Mesodermal cell (in vitro differentiated cells): ENCODE measurements around the gene PHF20.
"Not testable (repeated sequence)": the region's sequence is repeated elsewhere in the genome, so short reads cannot be mapped to it uniquely, and the experiment has no call there.

Source experiments
- H3K27ac ChIP-seq: 2 replicates; pipeline ENCODE4 v1.7.0; 2013; ENCODE audit warnings: mild to moderate bottlenecking, low read depth, low read length, moderate library complexity; ENCODE audit not compliant: severe bottlenecking
- H3K36me3 ChIP-seq: 2 replicates; pipeline ENCODE4 v1.7.1; 2013; ENCODE audit warnings: mild to moderate bottlenecking, low read length, moderate library complexity; ENCODE audit not compliant: control insufficient read depth, insufficient read depth
- H3K4me1 ChIP-seq: one replicate; pipeline ENCODE4 v1.7.1; 2013; ENCODE audit warnings: mild to moderate bottlenecking, low read length; ENCODE audit not compliant: insufficient read depth, control insufficient read depth, poor library complexity, severe bottlenecking
- H3K4me3 ChIP-seq: 2 replicates; pipeline ENCODE4 v1.7.0; 2013; ENCODE audit warnings: low read length, control low read depth, mild to moderate bottlenecking; ENCODE audit not compliant: insufficient read depth, poor library complexity, severe bottlenecking; ENCODE audit errors: extremely low read depth
- H3K9me3 ChIP-seq: 2 replicates; pipeline ENCODE4 v1.7.1; 2013; ENCODE audit warnings: mild to moderate bottlenecking, low read length, moderate library complexity; ENCODE audit not compliant: control insufficient read depth
- WGBS, 2 experiments: methylation state at CpG; one replicate each; pipeline ENCODE4 v1.1.5; 2013; ENCODE audit warnings: missing lambda C conversion rate in 2 of 2; ENCODE audit not compliant: insufficient coverage in 2 of 2; 5-methylcytosine and 5-hydroxymethylcytosine counted together

Gene PHF20

DNA sequence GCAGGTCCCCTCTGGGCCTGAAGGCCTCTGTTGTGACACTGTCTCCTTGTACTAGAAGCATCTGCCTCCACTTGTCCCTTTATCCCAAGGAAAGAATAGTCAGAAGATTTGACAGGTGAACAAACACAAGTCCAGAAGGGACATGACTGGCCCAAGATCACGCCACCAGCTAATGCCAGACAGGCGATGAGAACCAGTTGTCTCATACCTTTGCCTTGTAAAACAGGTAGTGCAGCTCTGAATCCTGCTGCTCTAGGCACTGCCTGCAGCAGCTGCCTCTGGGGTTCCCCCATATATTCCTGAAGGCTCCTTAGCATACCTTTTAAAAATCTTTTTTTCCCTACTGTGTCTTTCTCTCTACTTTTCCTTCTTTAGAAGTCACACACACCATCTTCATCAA, 157.5 kb downstream of the PHF20 start:
- H3K4me3 ChIP-seq: no peak overlapping the region
- WGBS, 2 experiments: 98 to 100% methylated on average over 2 of the region's 2 CpGs
- H3K27ac ChIP-seq: no peak overlapping the region
- peaks cover 51% of the 10 kb centered on the region for H3K36me3 ChIP-seq
- H3K4me1 ChIP-seq: no peaks in the 10 kb centered on the region
- no peaks in the 10 kb centered on the region for H3K9me3 ChIP-seq

GRCh38 chr20:35934050-35934449, 162.2 kb downstream of the PHF20 start:
- Histone ChIP-seq H3K4me1 (no peaks in the 10 kb centered on the region), H3K27ac (no peak overlapping the region), H3K9me3 (no peaks in the 10 kb centered on the region), H3K4me3 (no peak overlapping the region), H3K36me3 (peaks cover 57% of the 10 kb centered on the region)
- WGBS, 2 experiments: 72 to 83% methylated on average over 2 of the region's 4 CpGs

DNA sequence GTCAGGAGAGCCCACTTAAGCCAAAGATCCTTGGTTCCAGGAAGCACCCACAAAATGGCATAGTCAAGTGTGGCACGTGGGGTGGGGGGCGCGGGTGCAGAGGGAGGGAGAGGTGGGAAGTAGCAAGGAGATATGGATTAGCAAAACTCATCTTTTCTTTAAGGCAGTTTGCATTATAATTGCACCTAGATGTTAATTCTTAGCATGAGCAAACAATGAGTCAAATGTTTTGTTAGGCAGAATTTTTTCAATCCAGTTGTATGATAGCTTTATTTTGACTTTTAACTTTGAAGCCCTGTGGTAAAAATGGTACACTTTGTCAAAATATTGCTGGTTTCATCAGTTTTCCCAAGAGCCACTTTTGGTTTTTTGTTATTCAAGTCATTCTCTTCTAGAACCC, 167.4 kb downstream of the PHF20 start:
- Histone ChIP-seq H3K4me3 (no peak overlapping the region), H3K36me3 (peaks cover 75% of the 10 kb centered on the region), H3K4me1 (no peaks in the 10 kb centered on the region), H3K9me3 (no peaks in the 10 kb centered on the region), H3K27ac (no peak overlapping the region)
- no CpG with 5 or more reads among the region's 3 CpGs for WGBS, 2 experiments

DNA sequence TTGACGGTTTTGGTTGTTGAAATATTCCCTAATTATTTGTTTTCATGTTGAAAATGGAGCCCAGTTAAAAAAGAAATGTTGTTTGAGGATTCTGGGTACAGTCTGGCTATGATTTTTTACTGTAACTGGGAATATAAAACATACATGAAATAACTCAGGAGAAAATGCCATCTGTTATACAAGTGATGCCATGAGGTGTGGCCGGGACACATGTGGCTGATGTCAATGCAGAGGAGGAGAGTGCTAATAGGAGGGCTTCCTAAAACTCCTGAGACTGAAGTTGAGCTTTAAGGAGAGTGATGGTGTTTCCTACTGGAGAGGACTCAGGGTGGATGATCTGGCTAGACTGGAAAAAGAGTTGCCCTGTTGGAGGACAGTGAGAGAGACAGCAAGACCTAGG, 169.8 kb downstream of the PHF20 start:
- Histone ChIP-seq H3K27ac (no peak overlapping the region), H3K9me3 (no peaks in the 10 kb centered on the region), H3K4me1 (no peaks in the 10 kb centered on the region), H3K36me3 (peaks cover 70% of the 10 kb centered on the region), H3K4me3 (no peak overlapping the region)
- 100% methylated on average over 1 to 2 of the region's 2 CpGs for WGBS, 2 experiments

DNA sequence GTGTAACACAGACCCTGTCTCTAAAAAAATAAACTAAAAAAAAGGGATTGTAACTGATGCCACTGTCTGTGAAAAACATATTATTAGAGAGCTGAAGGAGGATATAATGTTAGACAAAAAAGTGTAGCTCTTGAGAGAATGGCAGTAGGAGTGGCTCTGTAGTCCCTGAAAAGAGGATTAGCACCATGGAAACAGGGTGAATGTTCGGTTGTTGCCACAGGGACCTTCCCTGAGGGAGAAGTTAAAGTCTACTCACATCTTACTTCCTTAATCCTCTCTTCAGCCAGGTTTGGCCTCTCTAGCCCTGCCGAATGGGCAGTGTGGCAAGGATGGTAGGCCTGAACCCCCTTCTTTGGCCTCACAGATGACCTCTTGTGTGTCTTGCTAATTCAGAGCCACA, 170.4 kb downstream of the PHF20 start:
- WGBS, 2 experiments: 100% methylated on average over 1 of the region's 2 CpGs
- no peak overlapping the region for H3K27ac ChIP-seq
- H3K4me3 ChIP-seq: no peak overlapping the region
- no peaks in the 10 kb centered on the region for H3K4me1 ChIP-seq
- H3K36me3 ChIP-seq: peaks cover 76% of the 10 kb centered on the region
- H3K9me3 ChIP-seq: no peaks in the 10 kb centered on the region

- Histone ChIP-seq H3K36me3 (peaks cover 59% of the 10 kb centered on the region), H3K4me3 (no peak overlapping the region), H3K4me1 (peaks cover 6% of the 10 kb centered on the region), H3K27ac (no peak overlapping the region), H3K9me3 (no peaks in the 10 kb centered on the region)
- 76 to 85% methylated on average over 9 of the region's 9 CpGs for WGBS, 2 experiments
Observed at GRCh38 chr20:35947489-35947888, 175.7 kb downstream of the PHF20 start.

- no peak overlapping the region for H3K4me3 ChIP-seq
- H3K36me3 ChIP-seq: peaks cover 59% of the 10 kb centered on the region
- H3K27ac ChIP-seq: no peak overlapping the region
- peaks cover 11% of the 10 kb centered on the region for H3K4me1 ChIP-seq
- 85 to 100% methylated on average over 1 to 2 of the region's 2 CpGs for WGBS, 2 experiments
- H3K9me3 ChIP-seq: no peaks in the 10 kb centered on the region
Observed at GRCh38 chr20:35947907-35948306, 176.1 kb downstream of the PHF20 start.

- Histone ChIP-seq H3K9me3 (no peaks in the 10 kb centered on the region), H3K27ac (no peak overlapping the region), H3K4me3 (no peak overlapping the region), H3K4me1 (peaks cover 12% of the 10 kb centered on the region), H3K36me3 (peaks cover 44% of the 10 kb centered on the region)
- 91 to 98% methylated on average over 4 to 6 of the region's 7 CpGs for WGBS, 2 experiments
Observed at GRCh38 chr20:35950093-35950492, 178.3 kb downstream of the PHF20 start.

DNA sequence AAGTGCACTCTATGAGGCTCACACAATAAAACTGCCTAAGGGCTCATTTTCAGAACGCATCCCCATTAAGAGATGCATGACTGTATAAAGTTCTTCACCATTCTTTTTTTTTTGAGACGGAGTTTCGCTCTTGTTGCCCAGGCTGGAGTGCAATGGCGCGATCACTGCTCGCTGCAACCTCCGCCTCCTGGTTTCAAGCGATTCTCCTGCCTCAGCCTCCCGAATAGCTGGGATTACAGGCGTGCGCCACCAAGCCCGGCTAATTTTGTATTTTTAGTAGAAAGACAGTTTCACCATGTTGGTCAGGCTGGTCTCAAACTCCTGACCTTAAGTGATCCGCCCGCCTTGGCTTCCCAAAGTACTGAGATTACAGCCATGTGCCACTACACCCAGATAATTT, 180.3 kb downstream of the PHF20 start:
- H3K9me3 ChIP-seq, H3K27ac ChIP-seq, H3K4me3 ChIP-seq: not testable (repeated sequence)
- WGBS, 2 experiments: 95 to 98% methylated on average over 12 of the region's 14 CpGs
- Histone ChIP-seq H3K4me1 (peaks cover 12% of the 10 kb centered on the region), H3K36me3 (peaks cover 35% of the 10 kb centered on the region)

- 95 to 98% methylated on average over 3 of the region's 6 CpGs for WGBS, 2 experiments
- Histone ChIP-seq H3K4me1 (peaks cover 12% of the 10 kb centered on the region), H3K4me3 (peak overlapping the region; percentile 90), H3K9me3 (no peaks in the 10 kb centered on the region), H3K36me3 (peaks cover 29% of the 10 kb centered on the region), H3K27ac (peak overlapping the region; percentile 99)
Observed at GRCh38 chr20:35952480-35953386, 180.9 kb downstream of the PHF20 start.
